Activated CD4-positive, CD25-positive, alpha-beta regulatory T cell treated with anti-CD3 and anti-CD28 coated beads, Interleukin-2, amount 50 U/mL, for 24 hours (primary cell): ENCODE measurements around the gene DNAJC6.
A peak's percentile ranks its signal among the peaks of the same experiment; 100 is the strongest.

Experiments used
- ATAC-seq, 2 donors: fragments of 150-1000 bp; cut with Tn5 transposase; one replicate each; pipeline ENCODE4 v1.10.0; 2021; ENCODE audit warnings: mild to moderate bottlenecking in 1 of 2, moderate library complexity in 1 of 2

DNAJC6 gene

GRCh38 chr1:65297706-65298105 lies 11.6 kb upstream of the DNAJC6 start:
- ATAC-seq, result no peak

- no peak for ATAC-seq
Observed at GRCh38 chr1:65299328-65299727, 10.0 kb upstream of the DNAJC6 start.

- no peak for ATAC-seq
Observed at GRCh38 chr1:65308781-65309303, 501 bp upstream of the DNAJC6 start.

GRCh38 chr1:65310078-65310587 lies 790 bp downstream of the DNAJC6 start:
- peak in 1 of 2 donors; percentile 25 for ATAC-seq

- no peak for ATAC-seq
Observed at GRCh38 chr1:65311760-65312159, 2.4 kb downstream of the DNAJC6 start.

- ATAC-seq, result no peak
Observed at GRCh38 chr1:65316233-65316632, 6.9 kb downstream of the DNAJC6 start.

- ATAC-seq, result no peak
Observed at GRCh38 chr1:65317866-65318653, 8.7 kb downstream of the DNAJC6 start.

GRCh38 chr1:65319141-65319540 lies 9.8 kb downstream of the DNAJC6 start:
- no peak for ATAC-seq

GRCh38 chr1:65319754-65320153 lies 10.4 kb downstream of the DNAJC6 start:
- ATAC-seq, result no peak

- ATAC-seq, result no peak
Observed at GRCh38 chr1:65321879-65322278, 12.5 kb downstream of the DNAJC6 start.

GRCh38 chr1:65323246-65323645 lies 13.9 kb downstream of the DNAJC6 start:
- peak in 1 of 2 donors; percentile 25 for ATAC-seq

- ATAC-seq, result no peak
Observed at GRCh38 chr1:65330021-65330420, 20.7 kb downstream of the DNAJC6 start.

- no peak for ATAC-seq
Observed at GRCh38 chr1:65330822-65331221, 21.5 kb downstream of the DNAJC6 start.

GRCh38 chr1:65332821-65333220 lies 23.5 kb downstream of the DNAJC6 start:
- no peak for ATAC-seq

GRCh38 chr1:65334081-65334480 lies 24.7 kb downstream of the DNAJC6 start:
- ATAC-seq, result no peak

- no peak for ATAC-seq
Observed at GRCh38 chr1:65339866-65340468, 30.6 kb downstream of the DNAJC6 start.

GRCh38 chr1:65341381-65341780 lies 32.0 kb downstream of the DNAJC6 start:
- ATAC-seq, result no peak

- ATAC-seq, result no peak
Observed at GRCh38 chr1:65343286-65343685, 33.9 kb downstream of the DNAJC6 start.

- ATAC-seq, result no peak
Observed at GRCh38 chr1:65344171-65344814, 35.0 kb downstream of the DNAJC6 start.

- no peak for ATAC-seq
Observed at GRCh38 chr1:65346190-65346589, 36.8 kb downstream of the DNAJC6 start.

- ATAC-seq, result no peak
Observed at GRCh38 chr1:65355031-65355712, 45.8 kb downstream of the DNAJC6 start.

- ATAC-seq, result no peak
Observed at GRCh38 chr1:65357291-65357960, 48.1 kb downstream of the DNAJC6 start.
